GM19438 (cell line): ENCODE measurements around the gene PACS2.
"Not testable (repeated sequence)": the region's sequence is repeated elsewhere in the genome, so short reads cannot be mapped to it uniquely, and the experiment has no call there.

Experiments
- ATAC-seq: cut with Tn5 transposase; IDR thresholded peaks from one replicate; pipeline ENCODE4 v1.9.1; 2021; ENCODE audit warnings: low read depth; ENCODE audit not compliant: unreplicated experiment

PACS2 gene

DNA sequence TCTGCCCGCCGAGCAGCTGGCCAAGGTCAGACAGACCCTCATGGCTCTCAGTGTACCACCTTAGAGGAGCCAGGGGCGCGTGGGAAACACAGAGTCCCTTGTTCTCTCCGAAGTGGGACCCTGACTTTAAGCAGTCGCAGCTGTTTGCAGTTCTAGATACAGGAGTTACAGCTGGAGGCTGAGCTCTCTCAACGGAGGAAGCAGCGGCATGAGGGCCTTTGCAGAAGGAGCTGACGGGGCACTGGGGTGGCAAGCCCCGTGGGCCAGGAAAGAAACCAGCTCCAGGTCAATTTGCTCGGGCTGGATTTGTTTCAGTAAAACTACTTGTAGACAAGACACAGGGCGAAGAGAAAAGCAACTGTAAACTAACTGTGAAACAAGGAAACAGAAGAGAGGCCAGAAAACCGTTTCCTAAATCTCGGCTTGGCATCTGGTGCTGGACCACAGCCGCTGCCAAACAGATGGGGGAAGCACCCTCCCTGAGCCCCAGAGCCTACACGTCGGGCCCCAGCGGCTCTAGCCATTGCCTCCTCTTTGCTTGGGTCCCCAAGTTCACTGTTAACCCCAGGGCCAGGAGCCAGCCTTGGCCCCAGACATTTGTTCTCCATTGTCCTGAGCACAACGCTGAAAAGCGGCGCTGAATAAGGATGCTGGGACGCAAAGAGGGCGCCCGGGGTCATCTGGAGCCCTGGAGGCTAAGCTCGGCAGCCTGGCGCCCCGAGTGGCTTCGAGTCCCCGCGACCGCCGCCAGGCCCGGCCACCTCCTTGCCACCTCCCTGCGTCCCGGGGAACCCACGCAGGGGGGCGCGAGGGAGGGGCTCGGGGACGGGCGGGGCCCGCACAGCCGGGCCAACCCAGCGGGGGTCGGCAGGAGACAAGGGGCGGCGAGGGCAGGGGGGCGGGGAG is 914 bp upstream of the PACS2 start:
- peak; percentile 10 for ATAC-seq

DNA sequence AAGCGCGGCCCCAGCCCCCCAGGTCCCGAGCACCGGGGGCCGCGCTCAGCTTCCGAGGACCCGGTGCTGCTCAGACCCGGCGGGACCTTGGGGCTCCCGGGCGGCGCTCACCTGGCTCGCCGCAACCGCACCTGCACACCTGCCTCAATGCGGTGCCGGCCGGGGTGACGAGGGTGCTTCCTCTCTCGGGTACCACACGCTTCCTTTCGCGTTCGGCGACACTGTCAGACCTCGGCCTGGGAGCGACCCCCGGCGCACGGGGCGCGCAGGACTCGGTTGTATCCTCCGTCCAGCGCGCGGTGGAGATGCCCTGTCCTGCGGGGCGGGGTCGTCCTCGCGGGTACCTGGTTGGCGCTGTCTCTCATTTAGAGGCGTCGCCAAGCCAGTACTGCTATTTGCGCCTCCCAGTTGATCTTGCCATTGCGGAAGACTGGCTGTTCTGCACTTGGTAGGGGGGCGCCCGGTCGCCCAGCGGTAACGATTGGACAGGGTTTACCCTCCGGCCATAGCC is 718 bp downstream of the PACS2 start:
- ATAC-seq: peak; percentile 22

DNA sequence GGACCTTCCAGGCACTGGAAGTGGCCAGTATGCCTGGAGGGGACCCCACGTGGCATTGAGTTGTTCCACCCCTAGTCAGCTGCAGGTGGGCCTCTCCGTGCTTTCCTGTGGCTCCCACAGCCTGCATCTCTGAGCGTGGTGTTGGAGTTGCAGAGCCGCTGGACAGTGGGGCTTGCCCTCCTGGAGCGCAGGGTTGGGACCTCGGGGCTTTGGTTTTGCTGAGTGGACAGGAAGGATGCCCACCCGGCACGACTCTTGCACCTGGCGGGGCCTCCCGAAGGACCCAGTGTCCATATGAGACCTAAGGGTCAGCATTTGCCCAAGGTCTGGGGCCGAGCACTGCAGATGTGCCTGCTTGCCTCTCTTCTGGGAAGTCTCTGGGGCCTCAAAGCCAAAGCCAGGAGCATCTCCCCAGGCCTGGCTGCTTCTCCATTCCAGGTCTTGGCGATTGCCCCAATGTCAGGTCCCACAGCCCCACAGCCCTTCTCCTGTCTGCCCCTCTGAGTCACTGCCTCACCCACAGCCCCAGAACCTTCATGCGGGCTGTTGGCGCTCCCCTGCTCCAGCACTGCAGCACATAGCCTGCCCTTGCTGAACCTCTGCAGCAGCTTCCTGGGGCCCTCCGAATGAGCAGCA is 1.5 kb downstream of the PACS2 start:
- no peak for ATAC-seq

DNA sequence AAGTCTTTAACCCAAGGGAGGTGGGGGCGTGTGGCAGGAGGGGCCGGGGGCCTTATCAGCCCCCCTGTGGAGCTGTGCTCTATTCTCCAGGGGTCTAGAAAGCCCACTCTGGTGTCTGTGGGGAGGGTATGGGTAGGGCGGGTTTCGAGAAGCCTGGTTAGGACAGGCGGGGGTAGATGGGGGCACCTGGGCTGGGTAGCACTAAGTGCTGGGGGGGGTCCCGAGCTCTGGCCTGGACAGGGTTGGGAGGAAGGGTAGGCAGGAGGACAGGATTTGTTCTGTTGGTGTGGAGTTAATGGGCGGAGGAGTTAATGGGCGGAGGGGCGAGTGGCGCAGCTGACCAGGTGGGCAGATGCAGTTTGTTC is 2.0 kb downstream of the PACS2 start:
- no peak for ATAC-seq

DNA sequence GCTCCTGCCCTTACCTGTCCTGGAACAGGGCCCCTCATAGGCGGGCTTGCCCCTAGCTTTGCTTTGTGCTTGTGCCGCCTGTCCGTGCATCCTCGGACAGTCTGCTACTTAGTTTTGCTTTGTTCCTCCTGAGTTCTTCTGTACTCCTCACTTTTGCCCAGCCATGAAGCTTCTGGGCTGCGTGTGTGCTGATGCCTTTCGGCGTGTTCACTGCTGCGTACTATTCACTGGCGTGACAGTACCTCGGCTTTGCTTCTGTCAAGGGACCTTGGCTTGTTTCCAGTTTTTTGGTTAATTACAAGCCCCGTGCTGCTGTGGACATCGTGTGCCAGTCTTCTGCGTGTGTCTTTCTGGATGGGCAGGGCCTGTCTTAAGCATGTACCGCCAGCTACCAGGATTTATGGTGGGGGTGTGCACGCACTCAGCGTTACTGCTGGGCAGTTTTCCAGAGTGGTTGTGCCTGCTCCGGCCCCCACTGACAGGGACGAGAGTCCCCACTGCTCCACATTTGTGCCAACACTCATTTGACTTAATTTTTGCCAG is 2.5 kb downstream of the PACS2 start:
- ATAC-seq: no peak

DNA sequence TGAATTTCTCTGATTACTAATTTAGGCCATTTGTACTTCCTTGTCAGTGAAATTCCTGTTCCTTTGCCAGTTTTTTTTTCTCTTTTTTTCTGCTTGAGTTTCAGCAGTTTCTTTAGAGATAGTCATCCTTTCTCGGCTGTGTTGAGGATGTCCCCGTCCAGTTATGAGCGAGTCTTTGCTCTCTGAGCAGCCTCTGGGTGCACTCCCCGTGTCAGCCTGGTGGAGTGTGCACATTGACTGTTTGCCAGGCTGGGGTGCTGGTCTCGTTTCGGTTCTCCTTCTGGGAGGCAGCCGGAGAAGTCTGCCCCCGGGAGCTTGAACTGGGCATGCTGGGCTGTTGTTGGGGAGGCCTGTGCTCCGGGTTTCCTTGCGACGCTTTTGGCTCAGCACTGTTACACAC is 3.0 kb downstream of the PACS2 start:
- ATAC-seq: no peak

DNA sequence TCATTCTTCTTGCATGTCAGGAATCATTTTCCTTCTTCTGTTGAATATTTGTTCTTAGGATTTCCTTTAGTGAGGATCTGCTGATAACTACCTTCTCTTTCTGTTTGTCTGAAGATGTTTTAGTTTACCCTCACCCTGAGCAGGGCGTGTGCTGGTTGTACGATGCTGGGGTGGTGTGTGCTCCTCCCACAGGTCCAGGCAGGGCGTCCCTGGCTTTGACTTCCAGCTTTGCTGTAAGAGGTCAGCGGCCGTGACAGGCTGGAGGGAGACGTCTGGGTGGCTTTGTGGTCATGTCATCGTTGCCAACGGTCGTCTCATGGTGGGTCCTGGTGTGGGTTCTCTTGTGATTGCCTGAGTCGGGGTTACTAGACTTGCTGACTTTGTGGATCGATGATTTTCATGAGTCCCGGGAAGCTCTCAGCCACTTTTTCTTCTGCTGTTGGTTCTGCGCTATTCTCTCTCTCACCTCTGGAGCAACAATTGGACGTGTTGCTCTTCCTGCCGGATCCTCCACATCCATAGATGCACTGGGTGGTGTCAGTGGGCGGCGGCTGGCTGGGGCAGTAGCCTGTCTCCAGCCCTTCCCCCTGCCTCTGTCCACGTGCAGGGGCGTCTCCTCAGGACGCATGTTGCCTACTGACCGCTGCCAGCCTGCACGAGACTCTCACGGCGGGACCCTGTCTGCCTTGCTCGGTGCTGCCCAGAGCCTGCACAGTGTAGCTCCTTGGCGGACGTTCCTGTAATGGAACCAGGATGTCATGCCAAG is 8.4 kb downstream of the PACS2 start:
- ATAC-seq: no peak

DNA sequence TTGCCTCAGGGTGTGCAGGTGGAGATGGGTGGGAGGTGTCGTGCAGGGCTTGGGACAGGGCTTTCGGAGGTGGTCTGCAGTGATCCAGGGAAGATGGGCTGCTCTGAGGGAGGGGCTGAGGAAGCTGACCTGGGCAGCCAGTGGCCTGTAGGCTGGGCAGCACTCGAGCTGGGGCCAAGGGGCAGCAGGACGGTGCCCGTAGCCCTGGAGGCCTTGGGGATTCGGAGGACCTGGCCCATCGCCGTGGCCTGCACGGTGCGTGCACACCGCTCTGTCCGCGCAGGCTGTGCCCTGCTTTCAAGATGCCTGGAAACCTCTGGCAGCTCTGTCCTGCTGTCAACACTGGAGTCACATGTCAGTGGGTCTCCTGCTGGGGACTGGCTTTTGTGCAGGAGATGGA is 9.1 kb downstream of the PACS2 start:
- ATAC-seq: no peak

DNA sequence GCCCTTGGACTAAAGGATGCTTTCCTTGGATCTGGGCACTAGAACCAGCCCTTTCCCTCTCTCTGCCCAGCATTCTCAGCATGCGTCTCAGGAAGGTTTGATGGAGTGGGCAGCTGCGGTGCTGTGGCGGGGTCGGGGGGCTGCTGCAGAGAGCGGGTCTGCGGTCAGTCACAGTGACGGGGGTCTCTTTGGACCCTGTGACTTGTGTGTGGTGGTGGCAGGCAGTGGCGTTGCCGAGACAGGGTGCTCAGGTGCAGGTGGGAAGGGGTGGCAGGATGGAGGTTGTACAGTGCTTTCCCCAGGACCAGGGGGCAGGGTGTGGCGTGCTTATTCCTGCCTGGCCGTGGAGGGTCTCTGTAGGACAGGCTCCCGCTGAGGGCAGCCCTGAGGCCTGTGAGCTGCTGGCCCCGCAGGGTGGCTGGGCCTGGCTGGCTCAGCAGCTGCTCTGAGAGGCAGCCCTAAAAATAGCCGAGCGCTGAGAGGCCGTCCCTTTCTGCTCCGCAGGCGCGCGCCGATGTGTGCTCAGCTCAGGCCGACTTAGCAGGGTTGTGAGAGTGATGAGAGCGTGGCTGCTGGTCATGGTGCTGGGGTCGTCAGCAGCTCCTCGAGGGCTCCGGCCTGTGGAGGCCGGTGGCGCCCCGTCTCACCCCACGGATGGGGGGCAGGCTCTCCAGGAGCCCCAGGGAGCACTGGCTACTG is 9.7 kb downstream of the PACS2 start:
- no peak for ATAC-seq

DNA sequence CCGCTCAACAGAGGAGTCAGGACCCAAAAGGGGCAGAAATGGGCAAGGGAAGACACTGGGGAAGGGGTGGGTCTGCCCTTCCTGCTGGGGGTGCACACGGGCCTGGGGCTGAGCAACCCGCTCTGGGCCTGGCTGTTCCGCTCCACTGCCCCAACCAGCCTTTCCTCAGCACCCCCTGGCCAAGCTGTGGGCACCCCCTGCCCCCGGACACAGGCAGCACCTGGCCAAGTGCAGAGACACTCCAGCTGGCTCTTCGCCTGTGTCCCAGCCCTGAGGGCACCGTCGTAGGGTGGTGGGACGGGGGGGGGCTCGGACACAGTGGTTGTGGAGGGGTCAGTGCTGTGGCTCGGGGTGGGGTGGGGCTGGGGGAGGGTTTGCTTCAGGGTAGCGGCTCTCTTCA is 10.3 kb downstream of the PACS2 start:
- no peak for ATAC-seq

DNA sequence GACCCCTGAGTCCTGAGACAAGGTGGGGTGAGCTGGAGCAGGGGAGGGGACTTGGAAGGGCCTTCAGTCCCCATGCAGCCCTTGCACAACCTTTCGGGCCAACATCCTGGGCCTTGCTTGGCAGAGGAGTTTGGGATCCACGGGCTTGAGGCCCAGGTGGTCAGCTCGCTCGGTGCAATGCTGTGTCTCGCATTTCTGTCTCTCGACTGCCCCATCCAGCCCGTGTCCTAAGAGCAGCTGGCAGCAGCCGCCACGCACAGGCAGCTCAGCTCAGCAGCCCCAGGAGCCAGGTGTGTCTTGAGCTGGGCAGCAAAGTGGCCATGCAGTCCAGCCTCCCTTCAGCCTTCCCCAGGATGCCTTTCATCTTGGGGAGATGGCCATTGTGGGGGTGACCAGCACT is 10.8 kb downstream of the PACS2 start:
- ATAC-seq: no peak

DNA sequence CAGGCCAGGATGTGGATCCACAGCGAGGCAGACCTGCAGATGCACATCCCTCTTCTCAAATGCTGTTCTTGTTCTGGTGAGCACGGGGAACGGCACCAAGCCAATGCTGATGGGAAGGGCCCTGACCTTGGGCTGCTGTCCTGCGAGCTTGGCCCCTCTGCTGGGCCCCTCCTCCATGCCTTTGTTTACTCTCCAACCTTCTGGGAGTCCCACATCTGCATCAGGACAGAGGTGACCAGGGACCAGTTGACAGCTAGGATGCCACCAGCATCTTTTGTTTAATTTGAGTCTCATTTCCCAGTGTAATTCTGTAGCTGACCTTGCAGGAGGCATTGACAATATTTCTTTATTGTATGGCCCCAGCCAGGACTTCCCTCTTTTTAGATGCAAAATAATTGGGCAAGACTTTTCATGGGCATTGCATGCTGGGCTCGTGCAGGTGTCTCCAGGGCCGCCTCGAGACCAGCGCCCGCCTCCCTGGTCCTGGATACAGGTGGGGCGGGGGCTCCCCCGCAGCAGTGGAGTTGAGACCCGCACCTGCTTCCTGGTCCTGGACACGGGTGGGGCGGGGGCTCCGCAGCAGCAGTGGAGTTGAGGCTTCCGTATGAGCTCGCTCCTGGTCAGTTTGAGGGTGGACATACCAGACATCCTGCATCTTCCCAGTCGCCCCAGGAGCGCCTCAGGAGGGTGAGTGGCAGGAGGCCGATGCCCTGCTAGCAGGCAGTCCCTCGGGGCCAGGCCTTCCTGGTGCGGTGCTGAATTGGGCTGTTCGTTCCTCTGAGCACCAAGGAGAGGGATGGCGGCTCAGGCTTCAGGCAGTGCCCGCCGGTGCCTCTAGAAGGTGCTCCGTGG is 11.4 kb downstream of the PACS2 start:
- no peak for ATAC-seq

DNA sequence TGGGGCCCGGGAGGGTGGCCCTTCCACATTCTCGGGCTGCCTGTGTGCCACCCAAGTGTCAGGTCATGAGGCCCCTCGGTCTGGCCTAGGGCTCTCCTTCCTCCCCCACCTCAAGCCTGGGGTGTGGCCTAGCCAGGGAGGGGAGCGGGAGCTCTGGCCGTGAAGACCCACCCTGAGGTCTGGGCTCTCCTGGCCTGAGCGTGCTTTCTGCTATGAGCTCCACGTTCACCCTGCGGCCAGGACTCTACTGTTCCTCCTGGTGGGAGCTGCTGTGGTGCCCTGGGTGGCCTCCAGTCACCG is 12.0 kb downstream of the PACS2 start:
- ATAC-seq: no peak

DNA sequence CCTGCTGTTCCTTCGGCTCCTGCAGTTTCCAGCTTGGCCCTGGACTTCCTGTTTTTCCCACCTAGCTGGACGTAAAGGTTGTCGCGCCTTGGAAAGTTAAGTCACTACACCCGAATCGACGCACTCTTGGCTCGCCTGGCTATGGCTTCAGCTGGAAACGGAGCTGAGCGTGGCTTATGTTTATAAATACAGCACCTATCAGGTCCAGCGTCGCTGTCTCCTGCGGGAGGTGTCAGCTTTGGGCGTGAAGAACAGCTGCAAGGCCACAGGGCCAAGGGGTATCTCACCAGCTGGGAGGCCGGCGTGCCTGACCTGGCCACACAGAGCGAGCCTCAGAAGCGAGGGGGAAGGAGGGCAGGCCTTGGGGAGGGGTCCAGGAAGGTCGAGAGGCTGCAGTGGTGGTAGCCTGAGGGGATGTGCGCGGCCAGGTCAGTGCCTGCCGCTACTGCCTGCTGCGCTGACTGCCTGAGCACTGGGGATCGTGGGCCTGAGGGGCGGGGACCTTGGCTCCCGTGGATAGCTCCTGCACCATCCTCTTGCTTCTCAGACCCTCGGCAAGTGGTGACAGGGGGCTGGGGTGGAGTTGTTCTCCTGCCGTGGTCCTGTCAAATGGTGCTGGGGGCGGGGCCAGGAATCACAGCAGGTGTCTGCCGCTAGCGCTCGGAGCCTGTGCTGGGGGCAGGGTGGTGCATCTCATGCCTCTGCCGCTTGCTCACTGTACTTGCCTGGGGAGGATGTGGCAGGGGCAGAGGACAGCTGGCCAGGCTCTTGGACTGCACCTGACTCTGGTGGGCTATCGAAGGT is 12.5 kb downstream of the PACS2 start:
- ATAC-seq: no peak

DNA sequence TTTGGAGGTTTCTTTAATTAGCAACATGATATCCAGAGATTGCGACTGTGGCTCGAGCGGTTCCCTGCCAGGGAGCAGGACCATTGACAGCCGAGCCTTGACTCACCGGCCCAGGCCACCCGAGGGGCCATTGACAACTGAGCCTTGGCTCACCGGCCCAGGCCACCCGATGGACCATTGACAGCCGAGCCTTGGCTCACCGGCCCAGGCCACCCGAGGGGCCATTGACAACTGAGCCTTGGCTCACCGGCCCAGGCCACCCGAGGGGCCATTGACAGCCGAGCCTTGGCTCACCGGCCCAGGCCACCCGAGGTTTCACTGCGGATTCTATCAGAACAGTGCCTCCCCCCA is 13.1 kb downstream of the PACS2 start:
- ATAC-seq: not testable (repeated sequence)

DNA sequence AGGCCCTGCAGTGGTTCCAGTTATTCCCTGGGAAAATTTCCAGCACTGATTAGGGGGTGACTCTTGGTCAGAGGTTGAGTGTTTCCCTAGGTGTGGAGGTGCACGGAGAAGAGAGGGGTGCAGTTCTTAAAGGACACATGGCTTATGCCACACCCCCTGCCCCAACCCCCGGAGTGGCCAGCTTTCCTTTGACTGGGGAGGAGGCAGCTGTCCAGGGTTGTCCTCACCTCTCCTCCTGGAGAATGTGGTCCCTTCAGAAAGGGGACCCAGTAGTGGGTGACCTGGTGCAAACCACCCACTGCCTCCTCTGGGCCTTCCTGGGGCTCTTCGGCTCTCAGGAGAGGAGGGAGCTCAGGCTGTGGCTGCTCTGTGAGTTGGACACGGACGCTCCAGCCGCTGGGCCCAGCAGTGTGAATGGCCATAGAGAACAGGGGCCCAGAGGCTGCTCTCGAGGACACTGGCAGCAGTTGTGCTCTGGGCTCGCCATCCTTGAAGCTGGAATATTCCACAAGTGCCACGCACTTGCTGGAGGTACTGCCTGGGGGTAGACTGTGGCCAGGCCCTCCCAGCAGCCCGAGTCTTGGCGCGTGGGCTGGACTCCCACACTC is 13.6 kb downstream of the PACS2 start:
- no peak for ATAC-seq

DNA sequence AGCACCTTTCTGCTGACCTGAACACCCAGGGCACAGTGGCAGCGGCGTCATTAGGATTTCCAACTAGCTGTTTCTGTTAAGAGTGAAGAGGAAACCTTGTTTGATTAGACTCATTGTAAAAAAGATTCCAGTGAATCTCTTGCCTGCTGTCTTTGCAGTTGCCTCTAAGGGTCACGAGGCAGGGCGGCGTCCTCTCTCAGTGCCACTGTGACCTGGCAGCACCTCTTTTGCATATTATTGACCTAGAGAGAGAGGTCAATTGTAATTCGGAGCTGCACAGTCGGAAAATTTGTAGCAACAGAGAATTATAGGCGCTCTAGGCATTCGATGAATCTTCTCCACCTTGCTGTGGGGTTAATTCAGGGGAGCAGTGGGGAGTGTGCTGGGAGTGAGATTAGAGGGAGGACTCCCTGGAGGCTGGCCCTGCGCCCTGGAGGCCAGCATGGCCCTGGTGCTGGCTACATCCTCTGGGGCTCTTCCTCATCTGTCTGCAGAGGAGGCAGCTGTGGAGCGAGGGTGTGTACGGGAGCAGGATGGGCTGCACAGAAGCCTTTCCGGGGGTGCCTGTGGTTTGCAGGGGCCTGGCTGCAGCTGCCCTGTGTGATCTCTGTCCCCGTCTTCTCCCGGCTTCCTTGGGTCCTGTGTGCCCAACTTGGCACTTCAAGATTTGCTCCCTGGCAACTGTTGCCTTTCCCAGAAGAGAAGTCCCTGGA is 14.3 kb downstream of the PACS2 start:
- no peak for ATAC-seq
